ENCODE results near the gene IGSF21. TPM values are rescaled to one million over a fixed set of nuclear protein-coding genes. Genes with fewer than 3 reads are reported as not detected.

Gene IGSF21
- total and polyA plus RNA-seq, 2 donors from 2014 or later: 1.4 to 6.6 TPM

DNA sequence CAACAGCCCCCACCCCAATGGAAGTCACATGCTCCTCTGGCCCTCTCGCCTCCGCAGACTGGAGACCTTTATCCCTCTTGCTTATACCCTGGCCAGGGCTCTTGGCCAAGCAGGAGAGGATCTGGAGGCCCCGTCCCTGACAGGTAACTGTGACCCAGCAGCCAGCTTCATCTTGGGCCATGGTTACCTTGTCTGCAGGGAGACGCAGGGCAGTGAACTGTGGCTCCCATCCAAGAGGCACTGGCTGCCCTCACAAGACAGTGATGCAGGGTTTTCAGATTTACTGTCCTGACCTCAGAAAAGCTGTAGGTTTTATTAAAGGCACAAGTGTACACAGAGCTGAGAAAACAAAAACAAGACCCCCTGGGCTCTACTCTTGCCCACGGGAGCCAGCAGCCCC lies 276.5 kb downstream of the IGSF21 start:
- Histone ChIP-seq H3K4me3 (ENCODE audit: low read length in 3 of 3) (no peak overlapping the region), H3K9ac (ENCODE audit: low read length in 3 of 3) (no peak overlapping the region), H3K4me1 (ENCODE audit: control insufficient read depth in 2 of 3, insufficient read depth in 2 of 3, low read depth in 1 of 3, low read length in 3 of 3) (peaks cover 0 to 5% (median 0%) of the 10 kb centered on the region in 3 donors), H3K36me3 (ENCODE audit: control insufficient read depth in 2 of 3, insufficient read depth in 3 of 3, low read length in 3 of 3) (no peaks in the 10 kb centered on the region), H3K27ac (ENCODE audit: low read depth in 2 of 2, low read length in 2 of 2) (no peak overlapping the region), H3K27me3 (ENCODE audit: control insufficient read depth, insufficient read depth, low read length) (no peaks in the 10 kb centered on the region), H3K9me3 (ENCODE audit: control insufficient read depth in 2 of 3, insufficient read depth in 1 of 3, low read length in 3 of 3) (no peaks in the 10 kb centered on the region)
- TF ChIP-seq, protein P1, sequence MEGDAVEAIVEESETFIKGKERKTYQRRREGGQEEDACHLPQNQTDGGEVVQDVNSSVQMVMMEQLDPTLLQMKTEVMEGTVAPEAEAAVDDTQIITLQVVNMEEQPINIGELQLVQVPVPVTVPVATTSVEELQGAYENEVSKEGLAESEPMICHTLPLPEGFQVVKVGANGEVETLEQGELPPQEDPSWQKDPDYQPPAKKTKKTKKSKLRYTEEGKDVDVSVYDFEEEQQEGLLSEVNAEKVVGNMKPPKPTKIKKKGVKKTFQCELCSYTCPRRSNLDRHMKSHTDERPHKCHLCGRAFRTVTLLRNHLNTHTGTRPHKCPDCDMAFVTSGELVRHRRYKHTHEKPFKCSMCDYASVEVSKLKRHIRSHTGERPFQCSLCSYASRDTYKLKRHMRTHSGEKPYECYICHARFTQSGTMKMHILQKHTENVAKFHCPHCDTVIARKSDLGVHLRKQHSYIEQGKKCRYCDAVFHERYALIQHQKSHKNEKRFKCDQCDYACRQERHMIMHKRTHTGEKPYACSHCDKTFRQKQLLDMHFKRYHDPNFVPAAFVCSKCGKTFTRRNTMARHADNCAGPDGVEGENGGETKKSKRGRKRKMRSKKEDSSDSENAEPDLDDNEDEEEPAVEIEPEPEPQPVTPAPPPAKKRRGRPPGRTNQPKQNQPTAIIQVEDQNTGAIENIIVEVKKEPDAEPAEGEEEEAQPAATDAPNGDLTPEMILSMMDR (IDR thresholded peaks at IDR 0.05; ENCODE audit: borderline replicate concordance, extremely low read depth, insufficient read depth): no peak
- FAIRE-seq: no peak
- DNase-seq: peak in 3 of 5 donors; percentile 20 to 37 (median 32)
- intact Hi-C loops (cut with DNase I): no loop called here

DNA sequence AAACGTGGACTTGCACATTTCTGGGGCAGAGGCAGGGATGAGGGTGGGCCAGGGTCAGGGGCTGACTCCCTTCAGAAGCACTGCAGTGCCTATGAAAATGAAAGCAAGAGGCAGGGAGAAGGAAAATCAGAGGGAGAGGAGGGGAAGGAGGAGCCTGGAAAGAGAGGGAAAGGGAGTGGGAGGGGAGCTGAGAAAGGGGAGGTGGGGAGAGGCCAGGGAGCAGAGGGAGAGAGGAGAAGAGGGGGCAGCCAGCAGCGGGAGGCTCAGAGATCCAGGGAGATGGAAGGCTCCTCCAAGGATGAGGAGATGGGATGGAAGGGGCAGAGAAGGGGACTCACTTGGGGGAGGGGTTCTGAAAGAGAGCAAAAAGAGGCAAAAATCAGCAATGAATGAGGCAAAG lies 276.9 kb downstream of the IGSF21 start:
- H3K9me3 ChIP-seq (ENCODE audit: control insufficient read depth in 2 of 3, insufficient read depth in 1 of 3, low read length in 3 of 3): no peaks in the 10 kb centered on the region
- FAIRE-seq (no peak), DNase-seq (peak in 4 of 5 donors; percentile 16 to 67 (median 32))
- H3K4me3 ChIP-seq (ENCODE audit: low read length in 3 of 3): no peak overlapping the region
- H3K27ac ChIP-seq (ENCODE audit: low read depth in 2 of 2, low read length in 2 of 2): no peak overlapping the region
- no peaks in the 10 kb centered on the region for H3K36me3 ChIP-seq (ENCODE audit: control insufficient read depth in 2 of 3, insufficient read depth in 3 of 3, low read length in 3 of 3)
- intact Hi-C loops (cut with DNase I): no loop called here
- H3K4me1 ChIP-seq (ENCODE audit: control insufficient read depth in 2 of 3, insufficient read depth in 2 of 3, low read depth in 1 of 3, low read length in 3 of 3): peaks cover 0 to 5% (median 0%) of the 10 kb centered on the region in 3 donors
- H3K27me3 ChIP-seq (ENCODE audit: control insufficient read depth, insufficient read depth, low read length): no peaks in the 10 kb centered on the region
- TF ChIP-seq, protein P1 (IDR thresholded peaks at IDR 0.05; ENCODE audit: borderline replicate concordance, extremely low read depth, insufficient read depth): no peak
- H3K9ac ChIP-seq (ENCODE audit: low read length in 3 of 3): no peak overlapping the region

DNA sequence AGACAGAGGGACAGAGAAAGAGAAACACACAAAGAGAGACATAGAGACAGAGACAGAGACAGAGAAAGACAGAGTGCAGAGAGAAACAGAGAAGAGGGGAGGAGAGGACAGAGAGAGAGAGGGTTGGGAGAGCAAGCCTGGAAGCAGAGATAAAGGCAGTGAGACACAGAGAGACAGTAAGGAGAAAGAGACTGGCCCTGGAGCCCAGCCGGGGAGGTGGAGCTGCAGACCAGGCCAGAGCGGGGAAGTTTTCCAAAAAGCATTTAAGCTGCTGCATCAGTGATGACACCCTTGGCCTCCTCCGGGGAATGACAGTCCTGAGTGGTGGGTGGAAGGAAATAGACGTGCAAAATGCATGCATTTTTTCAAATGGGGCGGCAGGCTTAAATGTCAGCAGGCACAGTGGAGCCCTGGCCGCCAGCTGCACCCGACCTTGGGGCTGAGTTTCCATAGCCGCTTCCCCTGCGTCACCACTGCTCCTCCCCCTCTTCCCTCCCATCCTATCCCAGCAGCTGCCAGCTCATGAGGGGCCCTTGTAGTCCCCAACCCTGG lies 277.7 kb downstream of the IGSF21 start:
- TF ChIP-seq, protein P1 (IDR thresholded peaks at IDR 0.05; ENCODE audit: borderline replicate concordance, extremely low read depth, insufficient read depth): no peak
- intact Hi-C loops (cut with DNase I): no loop called here
- no peaks in the 10 kb centered on the region for H3K36me3 ChIP-seq (ENCODE audit: control insufficient read depth in 2 of 3, insufficient read depth in 3 of 3, low read length in 3 of 3)
- H3K4me3 ChIP-seq (ENCODE audit: low read length in 3 of 3): no peak overlapping the region
- H3K27ac ChIP-seq (ENCODE audit: low read depth in 2 of 2, low read length in 2 of 2): no peak overlapping the region
- H3K4me1 ChIP-seq (ENCODE audit: control insufficient read depth in 2 of 3, insufficient read depth in 2 of 3, low read depth in 1 of 3, low read length in 3 of 3): peaks cover 0 to 5% (median 0%) of the 10 kb centered on the region in 3 donors
- no peak overlapping the region for H3K9ac ChIP-seq (ENCODE audit: low read length in 3 of 3)
- FAIRE-seq: no peak
- no peaks in the 10 kb centered on the region for H3K9me3 ChIP-seq (ENCODE audit: control insufficient read depth in 2 of 3, insufficient read depth in 1 of 3, low read length in 3 of 3)
- DNase-seq: peak; percentile 83 to 90 (median 88)
- H3K27me3 ChIP-seq (ENCODE audit: control insufficient read depth, insufficient read depth, low read length): no peaks in the 10 kb centered on the region

DNA sequence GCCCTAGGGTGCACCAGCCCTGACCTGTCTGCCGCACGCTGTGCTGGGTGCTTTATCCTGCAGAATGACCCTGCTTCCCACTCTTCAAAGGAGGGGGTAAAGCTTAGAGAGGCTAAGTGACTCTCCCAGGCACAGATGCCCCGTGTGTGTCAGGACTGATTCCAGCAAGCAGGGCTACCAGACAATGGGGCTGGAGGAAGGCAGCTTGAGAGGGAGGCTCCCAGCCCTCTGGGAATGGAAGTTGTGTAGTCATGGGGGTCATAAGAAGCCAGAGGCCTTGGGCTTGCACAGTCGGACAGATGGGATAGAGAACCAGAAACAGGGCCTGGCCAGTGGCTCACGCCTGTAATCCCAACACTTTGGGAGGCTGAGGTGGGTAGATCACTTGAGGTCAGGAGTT lies 279.0 kb downstream of the IGSF21 start:
- no peak overlapping the region for H3K9ac ChIP-seq (ENCODE audit: low read length in 3 of 3)
- FAIRE-seq: no peak
- H3K27ac ChIP-seq (ENCODE audit: low read depth in 2 of 2, low read length in 2 of 2): no peak overlapping the region
- H3K4me1 ChIP-seq (ENCODE audit: control insufficient read depth in 2 of 3, insufficient read depth in 2 of 3, low read depth in 1 of 3, low read length in 3 of 3): peaks cover 0 to 5% (median 0%) of the 10 kb centered on the region in 3 donors
- intact Hi-C loops (cut with DNase I): no loop called here
- no peak for DNase-seq
- H3K4me3 ChIP-seq (ENCODE audit: low read length in 3 of 3): no peak overlapping the region
- H3K27me3 ChIP-seq (ENCODE audit: control insufficient read depth, insufficient read depth, low read length): no peaks in the 10 kb centered on the region
- no peaks in the 10 kb centered on the region for H3K36me3 ChIP-seq (ENCODE audit: control insufficient read depth in 2 of 3, insufficient read depth in 3 of 3, low read length in 3 of 3)
- TF ChIP-seq, protein P1 (IDR thresholded peaks at IDR 0.05; ENCODE audit: borderline replicate concordance, extremely low read depth, insufficient read depth): no peak
- H3K9me3 ChIP-seq (ENCODE audit: control insufficient read depth in 2 of 3, insufficient read depth in 1 of 3, low read length in 3 of 3): no peaks in the 10 kb centered on the region
